ENCODE data around the gene EVX2.

Gene EVX2

DNA sequence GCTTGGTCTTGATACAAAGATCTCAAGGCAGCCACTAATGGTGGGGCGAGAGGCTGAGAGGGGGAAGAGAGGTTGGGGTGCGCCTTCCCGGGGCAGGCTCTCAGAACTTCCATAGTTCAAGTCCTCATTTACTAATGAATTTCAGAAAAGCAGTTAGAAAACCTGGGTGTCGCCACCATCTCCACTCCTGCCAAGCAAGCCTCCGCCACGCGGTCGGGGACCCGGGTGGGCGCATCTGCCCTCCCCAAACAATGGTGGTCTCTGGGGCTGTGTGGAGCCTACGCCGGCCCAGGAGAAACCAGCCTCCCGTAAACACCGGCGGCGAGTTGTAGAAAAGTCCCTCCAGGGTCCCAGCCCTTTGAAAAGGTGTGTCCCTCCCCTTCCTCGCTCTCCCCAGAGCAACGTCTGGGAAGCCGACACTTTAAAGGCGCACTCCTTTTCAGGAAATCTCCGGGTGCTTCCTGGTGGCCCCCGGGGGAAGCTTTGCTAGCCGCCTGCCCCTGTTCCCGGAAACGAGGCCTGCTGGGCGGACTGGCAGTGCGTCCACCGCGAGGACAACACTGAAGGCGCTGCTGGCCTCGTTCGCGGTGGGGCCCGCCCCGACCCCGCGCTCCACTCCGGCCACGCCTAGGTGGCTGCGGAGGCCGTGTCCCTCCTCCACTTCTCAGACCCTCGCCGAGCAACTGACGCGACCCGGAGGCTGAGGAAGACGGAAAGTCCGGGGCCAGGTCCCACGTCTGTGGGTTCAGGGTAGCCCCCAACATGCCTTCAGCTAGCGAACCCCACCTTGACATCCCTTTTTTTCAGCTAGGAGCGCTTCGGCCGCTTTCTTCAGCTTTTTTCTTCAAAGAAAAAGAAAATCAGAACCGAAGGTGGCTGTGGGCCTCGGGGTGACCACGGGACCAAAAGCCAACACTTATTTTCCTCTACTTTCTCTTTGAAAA is 16.8 kb downstream of the EVX2 start:
- DNase-seq (ENCODE audit: low read depth): no peak
- TF ChIP-seq, protein P1, sequence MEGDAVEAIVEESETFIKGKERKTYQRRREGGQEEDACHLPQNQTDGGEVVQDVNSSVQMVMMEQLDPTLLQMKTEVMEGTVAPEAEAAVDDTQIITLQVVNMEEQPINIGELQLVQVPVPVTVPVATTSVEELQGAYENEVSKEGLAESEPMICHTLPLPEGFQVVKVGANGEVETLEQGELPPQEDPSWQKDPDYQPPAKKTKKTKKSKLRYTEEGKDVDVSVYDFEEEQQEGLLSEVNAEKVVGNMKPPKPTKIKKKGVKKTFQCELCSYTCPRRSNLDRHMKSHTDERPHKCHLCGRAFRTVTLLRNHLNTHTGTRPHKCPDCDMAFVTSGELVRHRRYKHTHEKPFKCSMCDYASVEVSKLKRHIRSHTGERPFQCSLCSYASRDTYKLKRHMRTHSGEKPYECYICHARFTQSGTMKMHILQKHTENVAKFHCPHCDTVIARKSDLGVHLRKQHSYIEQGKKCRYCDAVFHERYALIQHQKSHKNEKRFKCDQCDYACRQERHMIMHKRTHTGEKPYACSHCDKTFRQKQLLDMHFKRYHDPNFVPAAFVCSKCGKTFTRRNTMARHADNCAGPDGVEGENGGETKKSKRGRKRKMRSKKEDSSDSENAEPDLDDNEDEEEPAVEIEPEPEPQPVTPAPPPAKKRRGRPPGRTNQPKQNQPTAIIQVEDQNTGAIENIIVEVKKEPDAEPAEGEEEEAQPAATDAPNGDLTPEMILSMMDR (IDR thresholded peaks at IDR 0.05; ENCODE audit: low read depth, low read length, missing control alignments): no peak
- H3K4me3 ChIP-seq (ENCODE audit: low read depth, low read length): no peak overlapping the region

GRCh38 chr2:176063958-176064357 is 19.8 kb downstream of the EVX2 start:
- H3K4me3 ChIP-seq (ENCODE audit: low read depth, low read length): no peak overlapping the region
- DNase-seq (ENCODE audit: low read depth): no peak
- TF ChIP-seq, protein P1 (IDR thresholded peaks at IDR 0.05; ENCODE audit: low read depth, low read length, missing control alignments): no peak

GRCh38 chr2:176056406-176056805 is 27.4 kb downstream of the EVX2 start:
- H3K4me3 ChIP-seq (ENCODE audit: low read depth, low read length): no peak overlapping the region
- TF ChIP-seq, protein P1 (IDR thresholded peaks at IDR 0.05; ENCODE audit: low read depth, low read length, missing control alignments): no peak
- no peak for DNase-seq (ENCODE audit: low read depth)

- TF ChIP-seq, protein P1 (IDR thresholded peaks at IDR 0.05; ENCODE audit: low read depth, low read length, missing control alignments): no peak
- H3K4me3 ChIP-seq (ENCODE audit: low read depth, low read length): no peak overlapping the region
- DNase-seq (ENCODE audit: low read depth): no peak
These were observed 44.4 kb downstream of the EVX2 start for GRCh38 chr2:176039375-176039774.

GRCh38 chr2:176038694-176039093 is 45.1 kb downstream of the EVX2 start:
- TF ChIP-seq, protein P1 (IDR thresholded peaks at IDR 0.05; ENCODE audit: low read depth, low read length, missing control alignments): no peak
- no peak for DNase-seq (ENCODE audit: low read depth)
- no peak overlapping the region for H3K4me3 ChIP-seq (ENCODE audit: low read depth, low read length)

DNA sequence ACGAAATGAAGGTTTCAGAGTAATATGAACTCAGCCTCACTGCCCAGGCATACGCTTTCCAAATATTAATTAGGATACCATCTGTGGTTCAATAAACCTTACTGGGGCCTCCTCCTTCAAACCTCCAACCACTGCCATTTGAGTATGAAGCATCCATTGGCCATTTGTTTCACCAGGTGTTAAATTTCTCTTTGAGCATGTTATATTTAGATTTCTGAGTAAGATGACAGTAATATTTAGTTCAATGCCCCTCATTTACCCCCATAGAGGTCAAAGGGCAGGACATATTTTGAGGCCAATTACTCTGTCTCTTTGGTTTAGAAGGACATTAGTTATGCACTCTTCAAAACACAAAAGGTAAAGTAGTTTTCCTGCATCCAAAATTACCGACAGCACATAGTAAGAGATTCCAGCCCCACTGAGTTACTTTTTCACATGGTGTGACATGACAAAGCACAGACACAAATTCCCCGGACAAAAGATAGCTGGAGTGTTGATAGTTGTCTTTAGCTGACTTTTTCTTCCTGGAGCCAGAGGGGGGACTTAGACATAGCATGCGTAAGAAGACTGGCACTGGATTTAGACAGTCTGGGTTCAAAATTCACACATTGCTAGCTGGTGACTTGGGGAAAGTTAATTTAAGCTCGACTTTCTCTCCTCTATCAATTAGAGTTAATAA is 48.6 kb downstream of the EVX2 start:
- no peak overlapping the region for H3K4me3 ChIP-seq (ENCODE audit: low read depth, low read length)

More for the DNA sequence above, 48.6 kb downstream of the EVX2 start:
- TF ChIP-seq, protein P1 (IDR thresholded peaks at IDR 0.05; ENCODE audit: low read depth, low read length, missing control alignments): no peak
- DNase-seq (ENCODE audit: low read depth): no peak

Measured in GM12864 (cell line).